Ascending aorta (tissue), 2 donors: ENCODE measurements around the gene AKT3. TPM values are rescaled to one million over a fixed set of nuclear protein-coding genes. Genes with fewer than 3 reads are reported as not detected.

Experiments used
- DNase-seq, 2 donors: peaks; one replicate each; pipeline ENCODE4 v3.0.0-alpha.2; 2019; ENCODE audit warnings: low spot score in 2 of 2
- H3K27ac ChIP-seq, 2 donors: fragments of 200-600 bp; sonication (generic); one replicate each; pipeline ENCODE4 v1.5.1; 2016 to 2017; ENCODE audit warnings: mild to moderate bottlenecking in 1 of 2
- H3K27me3 ChIP-seq: fragments of 200-600 bp; sonication (generic); one replicate; pipeline ENCODE4 v1.5.1; 2017
- H3K36me3 ChIP-seq, 2 donors: fragments of 200-600 bp; sonication (generic); one replicate each; pipeline ENCODE4 v1.5.1; 2016
- H3K4me1 ChIP-seq, 2 donors: fragments of 200-600 bp; sonication (generic); one replicate each; pipeline ENCODE4 v1.5.1; 2016 to 2017; ENCODE audit warnings: mild to moderate bottlenecking in 1 of 2
- H3K4me3 ChIP-seq, 2 donors: fragments of 200-600 bp; sonication (generic); one replicate each; pipeline ENCODE4 v1.5.1; 2016 to 2017; ENCODE audit warnings: mild to moderate bottlenecking in 1 of 2
- H3K9me3 ChIP-seq, 2 donors: fragments of 200-600 bp; sonication (generic); one replicate each; pipeline ENCODE4 v1.5.1; 2016
- intact Hi-C: fragments of 100-400 bp; cut with DNase I; formaldehyde crosslinking; loops from one replicate; pipeline ENCODE4 v1.15.1; 2023
- total RNA-seq: library from RNA; depleted of rRNA; stranded (reverse); fragments of >200 nt; gene quantifications from one replicate; pipeline ENCODE4 v1.1.0, GENCODE V29; 2016
- TF ChIP-seq, protein P1 (sequence below), 3 experiments: fragments of 200-600 bp in 2 of 3; fragments of 450-650 bp in 1 of 3; sonication (generic) in 2 of 3; IDR thresholded peaks; one replicate each; pipeline ENCODE4 v1.5.1; 2016 to 2019; ENCODE audit warnings: antibody characterized with exemption in 3 of 3, mild to moderate bottlenecking in 1 of 3, moderate library complexity in 1 of 3

Gene AKT3
- total RNA-seq, 1 donor from 2014 or later = 38.0 TPM

GRCh38 chr1:243727503-243728203, 122.4 kb downstream of the AKT3 start:
- H3K27ac ChIP-seq = no peak overlapping the region
- TF ChIP-seq, protein P1, sequence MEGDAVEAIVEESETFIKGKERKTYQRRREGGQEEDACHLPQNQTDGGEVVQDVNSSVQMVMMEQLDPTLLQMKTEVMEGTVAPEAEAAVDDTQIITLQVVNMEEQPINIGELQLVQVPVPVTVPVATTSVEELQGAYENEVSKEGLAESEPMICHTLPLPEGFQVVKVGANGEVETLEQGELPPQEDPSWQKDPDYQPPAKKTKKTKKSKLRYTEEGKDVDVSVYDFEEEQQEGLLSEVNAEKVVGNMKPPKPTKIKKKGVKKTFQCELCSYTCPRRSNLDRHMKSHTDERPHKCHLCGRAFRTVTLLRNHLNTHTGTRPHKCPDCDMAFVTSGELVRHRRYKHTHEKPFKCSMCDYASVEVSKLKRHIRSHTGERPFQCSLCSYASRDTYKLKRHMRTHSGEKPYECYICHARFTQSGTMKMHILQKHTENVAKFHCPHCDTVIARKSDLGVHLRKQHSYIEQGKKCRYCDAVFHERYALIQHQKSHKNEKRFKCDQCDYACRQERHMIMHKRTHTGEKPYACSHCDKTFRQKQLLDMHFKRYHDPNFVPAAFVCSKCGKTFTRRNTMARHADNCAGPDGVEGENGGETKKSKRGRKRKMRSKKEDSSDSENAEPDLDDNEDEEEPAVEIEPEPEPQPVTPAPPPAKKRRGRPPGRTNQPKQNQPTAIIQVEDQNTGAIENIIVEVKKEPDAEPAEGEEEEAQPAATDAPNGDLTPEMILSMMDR (IDR thresholded peaks at IDR 0.05) = no peak
- peaks cover 9 to 19% of the 10 kb centered on the region in 2 donors for H3K4me1 ChIP-seq

GRCh38 chr1:243726806-243727502, 123.1 kb downstream of the AKT3 start:
- H3K9me3 ChIP-seq = no peaks in the 10 kb centered on the region
- intact Hi-C loops = no loop called here
- no peaks in the 10 kb centered on the region for H3K36me3 ChIP-seq
- TF ChIP-seq, protein P1 (IDR thresholded peaks at IDR 0.05) = no peak
- H3K4me1 ChIP-seq = peaks cover 9 to 19% of the 10 kb centered on the region in 2 donors
- no peaks in the 10 kb centered on the region for H3K27me3 ChIP-seq
- no peak for DNase-seq
- H3K4me3 ChIP-seq = no peak overlapping the region
- H3K27ac ChIP-seq = no peak overlapping the region

More at GRCh38 chr1:243727503-243728203, 122.4 kb downstream of the AKT3 start:
- no peak for DNase-seq
- no peaks in the 10 kb centered on the region for H3K27me3 ChIP-seq
- no peaks in the 10 kb centered on the region for H3K36me3 ChIP-seq
- H3K4me3 ChIP-seq = no peak overlapping the region
- H3K9me3 ChIP-seq = no peaks in the 10 kb centered on the region
- intact Hi-C loops = no loop called here

- intact Hi-C loops = no loop called here
- TF ChIP-seq, protein P1 (IDR thresholded peaks at IDR 0.05) = no peak
- H3K4me1 ChIP-seq = peaks cover 7 to 11% of the 10 kb centered on the region in 2 donors
- no peak overlapping the region for H3K27ac ChIP-seq
- H3K27me3 ChIP-seq = no peaks in the 10 kb centered on the region
- no peaks in the 10 kb centered on the region for H3K9me3 ChIP-seq
- no peak for DNase-seq
- H3K36me3 ChIP-seq = no peaks in the 10 kb centered on the region
- no peak overlapping the region for H3K4me3 ChIP-seq
Measured at GRCh38 chr1:243725846-243726245, 124.2 kb downstream of the AKT3 start.

DNA sequence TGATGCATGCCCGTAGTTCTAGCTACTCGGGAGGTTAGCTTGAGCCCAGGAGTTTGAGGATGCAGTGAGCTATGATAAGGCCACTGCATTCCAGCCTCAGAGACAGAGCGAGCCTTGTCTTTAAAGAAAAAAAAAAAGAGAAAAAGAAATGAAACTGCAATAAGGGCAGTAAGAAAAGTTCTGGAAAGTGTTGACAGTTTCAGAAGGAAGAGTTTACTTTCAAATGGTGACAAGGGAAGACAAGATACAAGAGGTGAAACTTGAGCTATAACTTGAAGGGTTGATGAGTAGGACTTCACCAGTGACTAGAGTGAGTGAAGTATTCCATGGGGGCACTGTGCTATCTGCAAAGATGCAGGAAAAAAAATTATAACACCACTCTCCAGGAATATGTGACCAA, 125.0 kb downstream of the AKT3 start:
- no peak overlapping the region for H3K27ac ChIP-seq
- no peak for DNase-seq
- TF ChIP-seq, protein P1 (IDR thresholded peaks at IDR 0.05) = no peak
- H3K9me3 ChIP-seq = no peaks in the 10 kb centered on the region
- no peaks in the 10 kb centered on the region for H3K36me3 ChIP-seq
- no peaks in the 10 kb centered on the region for H3K27me3 ChIP-seq
- intact Hi-C loops = no loop called here
- H3K4me1 ChIP-seq = peaks cover 0 to 6% of the 10 kb centered on the region in 2 donors
- no peak overlapping the region for H3K4me3 ChIP-seq

DNA sequence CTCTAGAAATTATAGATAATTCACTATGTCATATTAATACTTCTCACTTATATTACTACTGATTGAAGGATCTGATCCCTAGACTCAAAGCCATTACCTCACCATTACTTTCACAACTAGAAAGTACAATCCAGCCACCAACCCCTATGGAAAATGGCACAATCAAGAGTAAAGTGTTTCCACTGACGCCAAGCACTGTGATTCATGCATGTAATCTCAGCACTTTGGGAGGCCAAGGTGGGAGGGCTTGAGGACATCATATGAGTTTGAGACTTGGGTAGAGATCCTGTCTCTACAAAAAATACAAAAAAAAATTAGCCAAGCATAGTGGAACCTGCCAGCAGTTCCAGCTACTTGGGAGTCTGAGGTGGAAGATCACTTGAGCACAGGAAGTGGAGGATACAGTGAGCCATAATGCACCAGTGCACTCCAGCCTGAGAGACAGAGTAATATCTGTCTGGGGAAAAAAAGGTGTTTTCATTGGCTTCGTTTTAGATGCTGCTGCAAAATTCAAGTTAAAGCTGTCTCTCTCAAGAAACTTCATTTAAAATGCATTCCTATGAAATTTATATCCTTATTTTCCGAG, 126.5 kb downstream of the AKT3 start:
- peaks cover 0 to 19% of the 10 kb centered on the region in 2 donors for H3K4me1 ChIP-seq
- H3K27ac ChIP-seq = no peak overlapping the region
- DNase-seq = no peak
- H3K4me3 ChIP-seq = no peak overlapping the region
- no peaks in the 10 kb centered on the region for H3K27me3 ChIP-seq
- no peaks in the 10 kb centered on the region for H3K36me3 ChIP-seq
- intact Hi-C loops = no loop called here
- TF ChIP-seq, protein P1 (IDR thresholded peaks at IDR 0.05) = no peak
- H3K9me3 ChIP-seq = no peaks in the 10 kb centered on the region
